Heart left ventricle (tissue), 16 donors: Measurements from ENCODE around the gene CRYBB1. TPM values are rescaled to one million over a fixed set of nuclear protein-coding genes. Genes with fewer than 3 reads are reported as not detected.

Experiments used
- ATAC-seq, 4 donors: fragments of 200-7000 bp; cut with Tn5 transposase; one replicate each; pipeline ENCODE4 v1.9.1; 2020 to 2022; ENCODE audit warnings: moderate library complexity in 4 of 4, mild to moderate bottlenecking in 3 of 4, moderate number of reproducible peaks in 1 of 4
- DNase-seq, 5 donors: peaks; one replicate each; pipeline ENCODE4 v3.0.0-alpha.2; 2020
- H3K27ac ChIP-seq, 12 donors: fragments of 200-600 bp; sonication (generic) in 4 of 12; one replicate each; pipeline versions ENCODE4 v1.5.0 to v1.8.0; 2016 to 2022; ENCODE audit warnings: mild to moderate bottlenecking in 2 of 12
- H3K27me3 ChIP-seq, 9 donors: fragments of 200-600 bp; sonication (generic) in 2 of 9; one replicate each; pipeline versions ENCODE4 v1.5.1 to v1.8.0; 2016 to 2022; ENCODE audit warnings: mild to moderate bottlenecking in 3 of 9
- H3K36me3 ChIP-seq, 9 donors: fragments of 200-600 bp; sonication (generic) in 2 of 9; one replicate each; pipeline versions ENCODE4 v1.5.0 to v1.8.0; 2018 to 2022; ENCODE audit warnings: mild to moderate bottlenecking in 2 of 9
- H3K4me1 ChIP-seq, 12 donors: fragments of 200-600 bp; sonication (generic) in 4 of 12; one replicate each; pipeline versions ENCODE4 v1.5.0 to v1.8.0; 2016 to 2022; ENCODE audit warnings: mild to moderate bottlenecking in 3 of 12
- H3K4me3 ChIP-seq, 12 donors: fragments of 200-600 bp; sonication (generic) in 4 of 12; one replicate each; pipeline versions ENCODE4 v1.5.0 to v1.8.0; 2017 to 2022; ENCODE audit warnings: mild to moderate bottlenecking in 9 of 12, moderate library complexity in 4 of 12
- H3K9me3 ChIP-seq, 12 donors: fragments of 200-600 bp; sonication (generic) in 4 of 12; one replicate each; pipeline versions ENCODE4 v1.5.0 to v1.8.0; 2016 to 2022; ENCODE audit warnings: mild to moderate bottlenecking in 1 of 12
- CTCF ChIP-seq, 12 donors: fragments of 200-600 bp; sonication (generic) in 4 of 12; IDR thresholded peaks; one replicate each; pipeline versions ENCODE4 v1.5.0 to v1.8.0; 2018 to 2022; ENCODE audit warnings: antibody characterized with exemption in 12 of 12, mild to moderate bottlenecking in 5 of 12
- POLR2A ChIP-seq, 2 donors: fragments of 450-650 bp; IDR thresholded peaks; one replicate each; pipeline ENCODE4 v1.6.1; 2017; ENCODE audit warnings: antibody characterized with exemption in 2 of 2, mild to moderate bottlenecking in 2 of 2, moderate library complexity in 2 of 2
- WGBS, 4 donors: extraction: QIAGEN DNeasy Blood & Tissue Kit in 2 of 4; methylation state at CpG; one replicate each; pipeline versions ENCODE4 v1.1.5 to v1.1.7; 2013 to 2018; 5-methylcytosine and 5-hydroxymethylcytosine counted together
- intact Hi-C, 10 donors: fragments of 100-400 bp; cut with DNase I; formaldehyde crosslinking; loops; one replicate each; pipeline versions ENCODE4 v1.11.1 to v1.14.2; 2022
- polyA plus RNA-seq, 2 donors: library from polyadenylated mRNA; stranded (reverse); fragments of 200-250 nt; gene quantifications; one replicate each; pipeline ENCODE4 v1.2.3, GENCODE V29; 2013
- total RNA-seq, 9 donors: library from RNA; depleted of rRNA in 2 of 9; stranded (reverse); fragments of >200 nt in 2 of 9; fragmentation: NEBNext Ultra II Directional in 3 of 9; extraction: Animal tissue kit (Norgen Biotek cat#: 25700) in 3 of 9; gene quantifications; one replicate each; pipeline versions ENCODE4 v1.1.0 to v1.2.4, GENCODE V29; 2016 to 2023
- donor health status: ischemic (EF 13 %, LVEDD 7.1; RV severe dilation, severe dysfunction).
- donor health status: healthy with polysubstance abuse.
- donor health status: DM: no; HTN: yes; CAD: no.
- donor health status: DM: no; HTN: no; CAD: no.
- donor health status: ischemic (EF 25% LVEDD 6.9; RV normal size, moderate dysfunction).
- donor health status: ischemic (EF 25% LVEDD 5.7; RV mildly dilated, moderate dysfunction).
- donor health status: healthy.
- donor health status: DM: yes; HTN: yes; CAD: no.
- donor health status: ischemic (EF 35%, LVEDD 5.7; RV mildly dilated, moderate dysfunction).
- donor health status: nonischemic (EF 11% LVEDD 7.7; RV severe dilation, severe dysfunction).
- donor health status: DM: yes; HTN: yes; CAD: no.
- donor health status: PGD.
- donor health status: ischemic (EF 29% LVEDD 5.4; RV normal size, mild dysfunction).
- donor health status: nonischemic (EF 23%, LVEDD 6.1; RV moderate dilation, normal function).

CRYBB1 gene
- total and polyA plus RNA-seq, 11 donors: 0.19 to 3.2 (median 0.42) TPM; not detected in 3

- intact Hi-C loops: no loop called here
- no peak for DNase-seq
- no peaks in the 10 kb centered on the region for H3K27me3 ChIP-seq
Measured at GRCh38 chr22:26599505-26599904, 18.3 kb downstream of the CRYBB1 start.

GRCh38 chr22:26597480-26597879 is 20.3 kb downstream of the CRYBB1 start:
- Histone ChIP-seq H3K4me3 (no peak overlapping the region), H3K36me3 (no peaks in the 10 kb centered on the region), H3K27me3 (no peaks in the 10 kb centered on the region), H3K27ac (no peak overlapping the region), H3K9me3 (no peaks in the 10 kb centered on the region), H3K4me1 (peaks cover 0 to 17% (median 0%) of the 10 kb centered on the region in 12 donors)
- ATAC-seq (no peak), DNase-seq (no peak)
- TF ChIP-seq POLR2A (IDR thresholded peaks at IDR 0.05) (no peak), CTCF (IDR thresholded peaks at IDR 0.05) (no peak)
- intact Hi-C loops: no loop called here
- 89 to 92% (median 90%) methylated on average over 4 of the region's 4 CpGs for WGBS, 4 donors

More at GRCh38 chr22:26599505-26599904, 18.3 kb downstream of the CRYBB1 start:
- H3K27ac ChIP-seq: no peak overlapping the region
- H3K9me3 ChIP-seq: no peaks in the 10 kb centered on the region
- H3K4me1 ChIP-seq: no peaks in the 10 kb centered on the region
- TF ChIP-seq POLR2A (IDR thresholded peaks at IDR 0.05): no peak
- TF ChIP-seq CTCF (IDR thresholded peaks at IDR 0.05): no peak
- H3K4me3 ChIP-seq: no peak overlapping the region
- ATAC-seq: no peak
- no peaks in the 10 kb centered on the region for H3K36me3 ChIP-seq
- 75 to 81% (median 78%) methylated on average over 10 to 11 of the region's 11 CpGs for WGBS, 4 donors

- Histone ChIP-seq H3K27ac (no peak overlapping the region), H3K4me1 (peaks cover 0 to 21% (median 0%) of the 10 kb centered on the region in 12 donors), H3K27me3 (no peaks in the 10 kb centered on the region), H3K4me3 (no peak overlapping the region), H3K9me3 (no peaks in the 10 kb centered on the region), H3K36me3 (no peaks in the 10 kb centered on the region)
- intact Hi-C loops: no loop called here
- TF ChIP-seq CTCF (IDR thresholded peaks at IDR 0.05) (no peak), POLR2A (IDR thresholded peaks at IDR 0.05) (no peak)
- DNase-seq (no peak), ATAC-seq (no peak)
- 79 to 89% (median 84%) methylated on average over 4 of the region's 4 CpGs for WGBS, 4 donors
Measured at GRCh38 chr22:26597026-26597425, 20.8 kb downstream of the CRYBB1 start.

GRCh38 chr22:26593763-26594162 is 24.1 kb downstream of the CRYBB1 start:
- H3K4me1 ChIP-seq: peaks cover 0 to 35% (median 10%) of the 10 kb centered on the region in 12 donors
- no peak overlapping the region for H3K4me3 ChIP-seq
- TF ChIP-seq CTCF (IDR thresholded peaks at IDR 0.05): no peak
- TF ChIP-seq POLR2A (IDR thresholded peaks at IDR 0.05): no peak
- H3K27ac ChIP-seq: no peak overlapping the region
- H3K36me3 ChIP-seq: no peaks in the 10 kb centered on the region
- no peaks in the 10 kb centered on the region for H3K27me3 ChIP-seq
- ATAC-seq (no peak), DNase-seq (no peak)
- intact Hi-C loops: loop anchor here in 2 of 10 donors (5.0 kb wide), 2 partner anchors 34 to 91 kb away; no protein-coding TSS in a partner anchor
- 34 to 59% (median 46%) methylated on average over 1 of the region's 1 CpG for WGBS, 4 donors
- H3K9me3 ChIP-seq: no peaks in the 10 kb centered on the region
